Activated CD4-positive, alpha-beta T cell treated with anti-CD3 and anti-CD28 coated beads, Interleukin-2, amount 50 U/mL, for 48 hours (primary cell): ENCODE results near the gene NCS1.

Experiments
- DNase-seq, 2 experiments: peaks; one replicate each; pipeline ENCODE4 v3.0.0-alpha.2; 2020

NCS1 gene

GRCh38 chr9:130177898-130178805, 5.9 kb downstream of the NCS1 start:
- DNase-seq = no peak

- DNase-seq = no peak
Measured at GRCh38 chr9:130179331-130179907, 7.2 kb downstream of the NCS1 start.

GRCh38 chr9:130180516-130180915, 8.3 kb downstream of the NCS1 start:
- DNase-seq = no peak

GRCh38 chr9:130181678-130182380, 9.6 kb downstream of the NCS1 start:
- DNase-seq = no peak

- no peak for DNase-seq
Measured at GRCh38 chr9:130182381-130182909, 10.2 kb downstream of the NCS1 start.

GRCh38 chr9:130183133-130183762, 11.0 kb downstream of the NCS1 start:
- no peak for DNase-seq

GRCh38 chr9:130185017-130185416, 12.8 kb downstream of the NCS1 start:
- DNase-seq = no peak

GRCh38 chr9:130185490-130186031, 13.4 kb downstream of the NCS1 start:
- DNase-seq = no peak

GRCh38 chr9:130186051-130186450, 13.8 kb downstream of the NCS1 start:
- no peak for DNase-seq

- peak in 1 of 2 experiments; percentile 14 for DNase-seq
Measured at GRCh38 chr9:130186839-130187522, 14.8 kb downstream of the NCS1 start.

GRCh38 chr9:130187523-130187846, 15.3 kb downstream of the NCS1 start:
- no peak for DNase-seq

GRCh38 chr9:130188860-130189481, 16.8 kb downstream of the NCS1 start:
- DNase-seq = no peak

GRCh38 chr9:130189840-130190239, 17.6 kb downstream of the NCS1 start:
- DNase-seq = no peak

GRCh38 chr9:130191068-130191748, 19.0 kb downstream of the NCS1 start:
- DNase-seq = no peak

GRCh38 chr9:130191749-130192120, 19.5 kb downstream of the NCS1 start:
- DNase-seq = no peak

GRCh38 chr9:130192382-130192999, 20.3 kb downstream of the NCS1 start:
- no peak for DNase-seq

- DNase-seq = no peak
Measured at GRCh38 chr9:130193103-130193502, 20.9 kb downstream of the NCS1 start.

GRCh38 chr9:130193531-130194377, 21.6 kb downstream of the NCS1 start:
- DNase-seq = no peak

- no peak for DNase-seq
Measured at GRCh38 chr9:130194378-130194932, 22.3 kb downstream of the NCS1 start.
